WTC11 (cell line): ENCODE data around the gene IRS2.

ENCODE experiments used
- CREB1 ChIP-seq: sonication (generic); formaldehyde crosslinking; IDR thresholded peaks from 2 replicates; pipeline ENCODE4 v1.8.0; 2023; ENCODE audit warnings: mild to moderate bottlenecking, missing genetic modification reagents
- ETV6 ChIP-seq: sonication (generic); formaldehyde crosslinking; IDR thresholded peaks from 2 replicates; pipeline ENCODE4 v1.8.1; 2022; ENCODE audit warnings: mild to moderate bottlenecking, missing genetic modification reagents
- FOXP1 ChIP-seq: sonication (generic); formaldehyde crosslinking; IDR thresholded peaks from 2 replicates; pipeline ENCODE4 v1.8.0; 2022; ENCODE audit warnings: missing genetic modification reagents, mild to moderate bottlenecking, moderate library complexity, borderline replicate concordance
- HMGXB4 ChIP-seq: sonication (generic); formaldehyde crosslinking; IDR thresholded peaks from 2 replicates; pipeline ENCODE4 v1.8.1; 2023; ENCODE audit warnings: mild to moderate bottlenecking, moderate library complexity, missing genetic modification reagents
- IRF2 ChIP-seq: sonication (generic); formaldehyde crosslinking; IDR thresholded peaks from 2 replicates; pipeline ENCODE4 v1.8.0; 2022; ENCODE audit warnings: low read depth, missing genetic modification reagents, borderline replicate concordance
- JUN ChIP-seq: sonication (generic); formaldehyde crosslinking; IDR thresholded peaks from 2 replicates; pipeline ENCODE4 v1.8.0; 2023; ENCODE audit warnings: mild to moderate bottlenecking, missing genetic modification reagents
- NR2C2 ChIP-seq: sonication (generic); formaldehyde crosslinking; IDR thresholded peaks from 2 replicates; pipeline ENCODE4 v1.8.0; 2022; ENCODE audit warnings: mild to moderate bottlenecking, missing genetic modification reagents
- SMAD3 ChIP-seq: sonication (generic); formaldehyde crosslinking; IDR thresholded peaks from 2 replicates; pipeline ENCODE4 v1.8.0; 2022; ENCODE audit warnings: missing genetic modification reagents, mild to moderate bottlenecking, borderline replicate concordance
- TF ChIP-seq, protein P1 (sequence below): sonication (generic); formaldehyde crosslinking; IDR thresholded peaks from 2 replicates; pipeline ENCODE4 v1.8.0; 2023; ENCODE audit warnings: mild to moderate bottlenecking, missing genetic modification reagents
- TF ChIP-seq, protein P2 (sequence below): fragments of 200-600 bp; IDR thresholded peaks from 2 replicates; pipeline ENCODE4 v1.8.0; 2022; ENCODE audit warnings: antibody characterized with exemption

DNA sequence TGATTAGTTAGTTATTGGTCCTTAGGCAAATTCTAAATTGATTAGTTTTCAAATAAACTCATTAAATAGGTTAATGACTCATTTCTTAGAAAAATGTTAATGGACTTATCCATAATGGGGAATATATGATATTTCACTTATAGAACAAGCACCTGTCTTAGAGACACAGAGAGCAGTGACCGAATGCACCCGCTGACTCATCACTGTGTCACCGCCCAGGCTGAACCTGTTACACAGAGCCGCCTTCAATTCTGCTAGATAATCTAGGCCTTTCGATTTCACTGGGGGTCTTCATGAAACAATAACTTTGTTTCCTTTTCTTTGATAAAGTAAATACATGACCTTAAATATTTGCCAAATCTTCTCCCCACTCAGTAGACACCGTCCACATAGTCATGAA is 13.1 kb downstream of the IRS2 start:
- TF ChIP-seq FOXP1 (no peak), NR2C2 (CRISPR knock-in tag) (no peak), JUN (CRISPR knock-in tag) (no peak), CREB1 (CRISPR knock-in tag) (no peak), ETV6 (no peak), SMAD3 (no peak), IRF2 (CRISPR knock-in tag) (no peak), HMGXB4 (CRISPR knock-in tag) (no peak)
- TF ChIP-seq, protein P1, sequence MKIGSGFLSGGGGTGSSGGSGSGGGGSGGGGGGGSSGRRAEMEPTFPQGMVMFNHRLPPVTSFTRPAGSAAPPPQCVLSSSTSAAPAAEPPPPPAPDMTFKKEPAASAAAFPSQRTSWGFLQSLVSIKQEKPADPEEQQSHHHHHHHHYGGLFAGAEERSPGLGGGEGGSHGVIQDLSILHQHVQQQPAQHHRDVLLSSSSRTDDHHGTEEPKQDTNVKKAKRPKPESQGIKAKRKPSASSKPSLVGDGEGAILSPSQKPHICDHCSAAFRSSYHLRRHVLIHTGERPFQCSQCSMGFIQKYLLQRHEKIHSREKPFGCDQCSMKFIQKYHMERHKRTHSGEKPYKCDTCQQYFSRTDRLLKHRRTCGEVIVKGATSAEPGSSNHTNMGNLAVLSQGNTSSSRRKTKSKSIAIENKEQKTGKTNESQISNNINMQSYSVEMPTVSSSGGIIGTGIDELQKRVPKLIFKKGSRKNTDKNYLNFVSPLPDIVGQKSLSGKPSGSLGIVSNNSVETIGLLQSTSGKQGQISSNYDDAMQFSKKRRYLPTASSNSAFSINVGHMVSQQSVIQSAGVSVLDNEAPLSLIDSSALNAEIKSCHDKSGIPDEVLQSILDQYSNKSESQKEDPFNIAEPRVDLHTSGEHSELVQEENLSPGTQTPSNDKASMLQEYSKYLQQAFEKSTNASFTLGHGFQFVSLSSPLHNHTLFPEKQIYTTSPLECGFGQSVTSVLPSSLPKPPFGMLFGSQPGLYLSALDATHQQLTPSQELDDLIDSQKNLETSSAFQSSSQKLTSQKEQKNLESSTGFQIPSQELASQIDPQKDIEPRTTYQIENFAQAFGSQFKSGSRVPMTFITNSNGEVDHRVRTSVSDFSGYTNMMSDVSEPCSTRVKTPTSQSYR (CRISPR knock-in tag): no peak
- TF ChIP-seq, protein P2, sequence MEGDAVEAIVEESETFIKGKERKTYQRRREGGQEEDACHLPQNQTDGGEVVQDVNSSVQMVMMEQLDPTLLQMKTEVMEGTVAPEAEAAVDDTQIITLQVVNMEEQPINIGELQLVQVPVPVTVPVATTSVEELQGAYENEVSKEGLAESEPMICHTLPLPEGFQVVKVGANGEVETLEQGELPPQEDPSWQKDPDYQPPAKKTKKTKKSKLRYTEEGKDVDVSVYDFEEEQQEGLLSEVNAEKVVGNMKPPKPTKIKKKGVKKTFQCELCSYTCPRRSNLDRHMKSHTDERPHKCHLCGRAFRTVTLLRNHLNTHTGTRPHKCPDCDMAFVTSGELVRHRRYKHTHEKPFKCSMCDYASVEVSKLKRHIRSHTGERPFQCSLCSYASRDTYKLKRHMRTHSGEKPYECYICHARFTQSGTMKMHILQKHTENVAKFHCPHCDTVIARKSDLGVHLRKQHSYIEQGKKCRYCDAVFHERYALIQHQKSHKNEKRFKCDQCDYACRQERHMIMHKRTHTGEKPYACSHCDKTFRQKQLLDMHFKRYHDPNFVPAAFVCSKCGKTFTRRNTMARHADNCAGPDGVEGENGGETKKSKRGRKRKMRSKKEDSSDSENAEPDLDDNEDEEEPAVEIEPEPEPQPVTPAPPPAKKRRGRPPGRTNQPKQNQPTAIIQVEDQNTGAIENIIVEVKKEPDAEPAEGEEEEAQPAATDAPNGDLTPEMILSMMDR: no peak
